ENCODE measurements around the gene SERPINH1.

SERPINH1 gene

GRCh38 chr11:75526192-75526541 lies 35.9 kb upstream of the SERPINH1 start:
- Mint-ChIP-seq H3K27ac (no peak overlapping the region), H3K4me1 (peaks cover 22% of the 10 kb centered on the region), H3K27me3 (peaks cover 9% of the 10 kb centered on the region), H3K36me3 (ENCODE audit: low read depth) (no peaks in the 10 kb centered on the region), H3K9me3 (no peaks in the 10 kb centered on the region), H3K4me3 (peak overlapping the region; percentile 71)
- DNase-seq (no peak), ATAC-seq (no peak)

GRCh38 chr11:75527130-75527529 lies 34.9 kb upstream of the SERPINH1 start:
- Mint-ChIP-seq H3K27ac (no peak overlapping the region), H3K4me1 (peaks cover 23% of the 10 kb centered on the region), H3K4me3 (peak overlapping the region; percentile 71)

GRCh38 chr11:75527938-75528735 lies 33.9 kb upstream of the SERPINH1 start:
- H3K27me3 Mint-ChIP-seq, result peaks cover 12% of the 10 kb centered on the region
- H3K4me3 Mint-ChIP-seq, result no peak overlapping the region
- peaks cover 26% of the 10 kb centered on the region for H3K4me1 Mint-ChIP-seq
- H3K9me3 Mint-ChIP-seq, result no peaks in the 10 kb centered on the region
- DNase-seq (no peak), ATAC-seq (no peak)
- H3K27ac Mint-ChIP-seq, result no peak overlapping the region
- H3K36me3 Mint-ChIP-seq (ENCODE audit: low read depth), result no peaks in the 10 kb centered on the region

More at GRCh38 chr11:75527130-75527529, 34.9 kb upstream of the SERPINH1 start:
- no peaks in the 10 kb centered on the region for H3K36me3 Mint-ChIP-seq (ENCODE audit: low read depth)
- DNase-seq (no peak), ATAC-seq (no peak)
- no peaks in the 10 kb centered on the region for H3K9me3 Mint-ChIP-seq
- peaks cover 9% of the 10 kb centered on the region for H3K27me3 Mint-ChIP-seq

- H3K27me3 Mint-ChIP-seq, result peaks cover 5% of the 10 kb centered on the region
- no peaks in the 10 kb centered on the region for H3K36me3 Mint-ChIP-seq (ENCODE audit: low read depth)
- H3K4me1 Mint-ChIP-seq, result peaks cover 19% of the 10 kb centered on the region
- ATAC-seq (no peak), DNase-seq (no peak)
- H3K4me3 Mint-ChIP-seq, result no peak overlapping the region
- no peaks in the 10 kb centered on the region for H3K9me3 Mint-ChIP-seq
- no peak overlapping the region for H3K27ac Mint-ChIP-seq
Measured at GRCh38 chr11:75530577-75530976, 31.5 kb upstream of the SERPINH1 start.

GRCh38 chr11:75531325-75531724 lies 30.7 kb upstream of the SERPINH1 start:
- Mint-ChIP-seq H3K4me3 (no peak overlapping the region), H3K36me3 (ENCODE audit: low read depth) (no peaks in the 10 kb centered on the region), H3K4me1 (peaks cover 20% of the 10 kb centered on the region)

GRCh38 chr11:75532200-75533048 lies 29.6 kb upstream of the SERPINH1 start:
- Mint-ChIP-seq H3K36me3 (ENCODE audit: low read depth) (no peaks in the 10 kb centered on the region), H3K4me1 (peaks cover 27% of the 10 kb centered on the region), H3K9me3 (no peaks in the 10 kb centered on the region), H3K4me3 (no peak overlapping the region), H3K27me3 (peaks cover 2% of the 10 kb centered on the region), H3K27ac (peak overlapping the region; percentile 37)
- ATAC-seq, result peak; percentile 52
- peak; percentile 81 for DNase-seq

More at GRCh38 chr11:75531325-75531724, 30.7 kb upstream of the SERPINH1 start:
- Mint-ChIP-seq H3K27me3 (peaks cover 5% of the 10 kb centered on the region), H3K27ac (no peak overlapping the region), H3K9me3 (no peaks in the 10 kb centered on the region)
- ATAC-seq (no peak), DNase-seq (no peak)

- H3K27ac Mint-ChIP-seq, result no peak overlapping the region
- ATAC-seq (no peak), DNase-seq (no peak)
- H3K4me1 Mint-ChIP-seq, result peaks cover 39% of the 10 kb centered on the region
- peaks cover 8% of the 10 kb centered on the region for H3K27me3 Mint-ChIP-seq
- no peak overlapping the region for H3K4me3 Mint-ChIP-seq
- no peaks in the 10 kb centered on the region for H3K36me3 Mint-ChIP-seq (ENCODE audit: low read depth)
- H3K9me3 Mint-ChIP-seq, result no peaks in the 10 kb centered on the region
Measured at GRCh38 chr11:75533896-75534258, 28.2 kb upstream of the SERPINH1 start.

GRCh38 chr11:75534259-75535069 lies 27.6 kb upstream of the SERPINH1 start:
- no peaks in the 10 kb centered on the region for H3K9me3 Mint-ChIP-seq
- DNase-seq, result no peak
- no peak for ATAC-seq
- peaks cover 39% of the 10 kb centered on the region for H3K4me1 Mint-ChIP-seq
- H3K27me3 Mint-ChIP-seq, result peaks cover 8% of the 10 kb centered on the region
- H3K27ac Mint-ChIP-seq, result no peak overlapping the region
- H3K4me3 Mint-ChIP-seq, result no peak overlapping the region
- no peaks in the 10 kb centered on the region for H3K36me3 Mint-ChIP-seq (ENCODE audit: low read depth)

- Mint-ChIP-seq H3K27ac (no peak overlapping the region), H3K4me3 (no peak overlapping the region)
Measured at GRCh38 chr11:75535071-75535470, 27.0 kb upstream of the SERPINH1 start.

GRCh38 chr11:75536786-75537641 lies 25.0 kb upstream of the SERPINH1 start:
- Mint-ChIP-seq H3K4me1 (peaks cover 38% of the 10 kb centered on the region), H3K27me3 (peaks cover 8% of the 10 kb centered on the region), H3K27ac (peak overlapping the region; percentile 55), H3K4me3 (peak overlapping the region; percentile 44), H3K36me3 (ENCODE audit: low read depth) (no peaks in the 10 kb centered on the region), H3K9me3 (no peaks in the 10 kb centered on the region)
- ATAC-seq (peak; percentile 92), DNase-seq (peak; percentile 50)

More at GRCh38 chr11:75535071-75535470, 27.0 kb upstream of the SERPINH1 start:
- H3K27me3 Mint-ChIP-seq, result peaks cover 8% of the 10 kb centered on the region
- ATAC-seq (no peak), DNase-seq (no peak)
- peaks cover 39% of the 10 kb centered on the region for H3K4me1 Mint-ChIP-seq
- H3K9me3 Mint-ChIP-seq, result no peaks in the 10 kb centered on the region
- no peaks in the 10 kb centered on the region for H3K36me3 Mint-ChIP-seq (ENCODE audit: low read depth)

GRCh38 chr11:75537740-75538139 lies 24.3 kb upstream of the SERPINH1 start:
- Mint-ChIP-seq H3K27me3 (peaks cover 6% of the 10 kb centered on the region), H3K27ac (no peak overlapping the region), H3K4me1 (peaks cover 34% of the 10 kb centered on the region), H3K4me3 (no peak overlapping the region), H3K36me3 (ENCODE audit: low read depth) (no peaks in the 10 kb centered on the region), H3K9me3 (no peaks in the 10 kb centered on the region)
- ATAC-seq (no peak), DNase-seq (no peak)

- Mint-ChIP-seq H3K27me3 (peaks cover 6% of the 10 kb centered on the region), H3K4me3 (no peak overlapping the region), H3K36me3 (ENCODE audit: low read depth) (no peaks in the 10 kb centered on the region), H3K9me3 (no peaks in the 10 kb centered on the region), H3K4me1 (peaks cover 34% of the 10 kb centered on the region), H3K27ac (no peak overlapping the region)
- DNase-seq, result no peak
- ATAC-seq, result no peak
Measured at GRCh38 chr11:75538150-75538942, 23.7 kb upstream of the SERPINH1 start.
